IMR-90 (cell line): ENCODE data around the gene CEP78. TPM values are rescaled to one million over a fixed set of nuclear protein-coding genes. Genes with fewer than 3 reads are reported as not detected.

Experiments
- ATAC-seq: fragments of 200-7000 bp; cut with Tn5 transposase; 2 replicates; pipeline ENCODE4 v1.9.1; 2020; ENCODE audit warnings: low read depth, mild to moderate bottlenecking, moderate library complexity
- BruUV-seq: library from RNA; stranded (reverse); fragments of 400-500 nt; replicated peaks from 2 replicates; lab custom pipeline; 2021; lab: Mats Ljungman, UMichigan
- CTCF ChIA-PET: fragments of 300-600 bp; formaldehyde crosslinking; extraction: SDS; loops from one replicate; lab custom pipeline; 2021; ENCODE audit warnings: antibody characterized with exemption; lab: Yijun Ruan, JAX
- POLR2A ChIA-PET: fragments of 300-600 bp; sonication (Branson Sonifier 250); formaldehyde crosslinking; loops from one replicate; lab custom pipeline; 2022; ENCODE audit warnings: antibody characterized with exemption; ENCODE audit not compliant: unreplicated experiment; lab: Charles Lee
- DNase-seq: peaks from one replicate; pipeline ENCODE4 v3.0.0; 2013
- H2AFZ ChIP-seq: replicated peaks from 2 replicates; pipeline ENCODE3; 2013; ENCODE audit warnings: low read length, mild to moderate bottlenecking; ENCODE audit not compliant: poor library complexity
- H2AK5ac ChIP-seq: 2 replicates; pipeline ENCODE4 v1.6.1; 2013; ENCODE audit warnings: low read depth, low read length, inconsistent platforms
- H2AK9ac ChIP-seq: replicated peaks from 2 replicates; pipeline ENCODE3; 2013; ENCODE audit warnings: mild to moderate bottlenecking, low read depth, low read length, moderate library complexity; ENCODE audit not compliant: poor library complexity
- H2BK120ac ChIP-seq: 2 replicates; pipeline ENCODE4 v1.6.1; 2013; ENCODE audit warnings: low read depth, low read length, inconsistent platforms
- H2BK15ac ChIP-seq: 3 replicates; pipeline ENCODE4 v1.6.1; 2013; ENCODE audit warnings: low read depth, low read length, inconsistent platforms
- H2BK20ac ChIP-seq: 2 replicates; pipeline ENCODE4 v1.6.1; 2013; ENCODE audit warnings: low read depth, mild to moderate bottlenecking, inconsistent platforms, low read length, moderate library complexity
- H2BK5ac ChIP-seq: 2 replicates; pipeline ENCODE4 v1.6.1; 2013; ENCODE audit warnings: mild to moderate bottlenecking, low read depth, low read length, inconsistent platforms; ENCODE audit not compliant: poor library complexity, severe bottlenecking
- H3K14ac ChIP-seq: replicated peaks from 2 replicates; pipeline ENCODE4 v1.6.1; 2013; ENCODE audit warnings: low read depth, low read length, inconsistent platforms
- H3K18ac ChIP-seq: 2 replicates; pipeline ENCODE4 v1.6.1; 2013; ENCODE audit warnings: low read depth, low read length, control low read depth
- H3K23ac ChIP-seq: 2 replicates; pipeline ENCODE4 v1.6.1; 2013; ENCODE audit warnings: low read depth, low read length, inconsistent platforms
- H3K27ac ChIP-seq: 2 replicates; pipeline ENCODE4 v1.5.1; 2013; ENCODE audit warnings: mild to moderate bottlenecking, control low read depth, low read length; ENCODE audit not compliant: insufficient read depth
- H3K27me3 ChIP-seq: 2 replicates; pipeline ENCODE4 v1.6.1; 2013; ENCODE audit warnings: low read length; ENCODE audit not compliant: control insufficient read depth, insufficient read depth
- H3K36me3 ChIP-seq: 2 replicates; pipeline ENCODE4 v1.6.1; 2013; ENCODE audit warnings: low read length, mixed read lengths; ENCODE audit not compliant: control insufficient read depth, insufficient read depth
- H3K4ac ChIP-seq: 2 replicates; pipeline ENCODE4 v1.6.1; 2013; ENCODE audit warnings: low read depth, low read length, inconsistent platforms
- H3K4me1 ChIP-seq: 2 replicates; pipeline ENCODE4 v1.6.1; 2013; ENCODE audit warnings: low read length, mixed read lengths; ENCODE audit not compliant: control insufficient read depth, insufficient read depth
- H3K4me2 ChIP-seq: 2 replicates; pipeline ENCODE4 v1.6.1; 2013; ENCODE audit warnings: low read depth, mild to moderate bottlenecking, control low read depth, low read length, moderate library complexity
- H3K4me3 ChIP-seq: 2 replicates; pipeline ENCODE4 v1.5.1; 2013; ENCODE audit warnings: low read depth, mild to moderate bottlenecking, control low read depth, low read length, moderate library complexity; ENCODE audit not compliant: insufficient read depth
- H3K56ac ChIP-seq: 2 replicates; pipeline ENCODE4 v1.6.1; 2013; ENCODE audit warnings: low read length, inconsistent platforms; ENCODE audit not compliant: insufficient read depth; ENCODE audit errors: extremely low read depth
- H3K79me1 ChIP-seq, 2 experiments: 2 replicates each; pipeline ENCODE4 v1.6.1; 2013; ENCODE audit warnings: low read length in 2 of 2, inconsistent platforms in 1 of 2, low read depth in 1 of 2
- H3K9ac ChIP-seq: 2 replicates; pipeline ENCODE4 v1.6.1; 2013; ENCODE audit warnings: low read depth, low read length, control low read depth
- H3K9me1 ChIP-seq: 2 replicates; pipeline ENCODE4 v1.6.1; 2013; ENCODE audit warnings: low read length, inconsistent platforms; ENCODE audit not compliant: insufficient read depth
- H3K9me3 ChIP-seq: 2 replicates; pipeline ENCODE4 v1.6.1; 2013; ENCODE audit warnings: low read length; ENCODE audit not compliant: control insufficient read depth, insufficient read depth
- H4K20me1 ChIP-seq: 2 replicates; pipeline ENCODE4 v1.6.1; 2013; ENCODE audit warnings: low read length, inconsistent platforms; ENCODE audit not compliant: insufficient read depth
- H4K5ac ChIP-seq: 2 replicates; pipeline ENCODE4 v1.6.1; 2013; ENCODE audit warnings: mild to moderate bottlenecking, low read depth, low read length, control low read depth
- H4K8ac ChIP-seq, 2 experiments: 2 replicates each; pipeline ENCODE4 v1.6.1; 2013; ENCODE audit warnings: low read depth in 2 of 2, low read length in 2 of 2, control low read depth in 1 of 2, inconsistent platforms in 1 of 2
- H4K91ac ChIP-seq: 2 replicates; pipeline ENCODE4 v1.6.1; 2013; ENCODE audit warnings: low read depth, low read length, inconsistent platforms; ENCODE audit not compliant: insufficient read depth
- RAD21 ChIP-seq: IDR thresholded peaks from 2 replicates; pipeline ENCODE4 v1.6.1; 2012; ENCODE audit warnings: low read length, improper control_type of control experiment
- WGBS, 2 experiments: methylation state at CpG; one replicate each; pipeline versions ENCODE4 v1.1.5 to v1.1.7; 2013; ENCODE audit warnings: missing lambda C conversion rate in 2 of 2; ENCODE audit not compliant: insufficient read length in 1 of 2; ENCODE audit errors: extremely low coverage in 2 of 2; 5-methylcytosine and 5-hydroxymethylcytosine counted together
- dilution Hi-C: fragments of 300-500 bp; cut with HindIII; formaldehyde crosslinking; loops from one replicate; pipeline ENCODE4 v1.14.3; 2018; ENCODE audit warnings: low sequenced_read_pairs; ENCODE audit not compliant: unreplicated experiment
- in situ Hi-C: fragments of 300-500 bp; cut with MboI; formaldehyde crosslinking; loops from 3 replicates; pipeline ENCODE4 v1.14.3; 2019; ENCODE audit warnings: low sequenced_read_pairs, inconsistent platforms, mixed read lengths
- intact Hi-C: fragments of 100-400 bp; cut with micrococcal nuclease; formaldehyde crosslinking; loops from 2 replicates; pipeline ENCODE4 v1.10.0; 2022
- polyA plus RNA-seq, 3 experiments: library from polyadenylated mRNA; depleted of rRNA; stranded (reverse); fragments of >200 nt; gene quantifications; 2 replicates each; pipeline ENCODE4 v1.2.3, GENCODE V29; 2012; ENCODE audit warnings: low replicate concordance in 1 of 3
- total RNA-seq: library from RNA; depleted of rRNA; stranded (reverse); fragments of >200 nt; gene quantifications from 2 replicates; pipeline ENCODE4 v1.2.3, GENCODE V29; 2012

CEP78 gene
- total and polyA plus RNA-seq, 2 of the 4 experiments (the other 2 are of a cell fraction), result 9.2 to 18.3 TPM

- Histone ChIP-seq H2AK5ac (no peak overlapping the region), H3K14ac (no peak overlapping the region), H3K36me3 (peaks cover 3% of the 10 kb centered on the region; the same call in 1 of the 2 replicates), H3K9me3 (no peaks in the 10 kb centered on the region), H3K23ac (no peak overlapping the region), H3K9me1 (no peaks in the 10 kb centered on the region; the same call in 1 of the 2 replicates), H3K27me3 (no peaks in the 10 kb centered on the region), H2BK20ac (no peak overlapping the region), H4K8ac (no peak overlapping the region), H2BK15ac (no peak overlapping the region), H3K9ac (no peak overlapping the region), H3K18ac (no peak overlapping the region), H4K20me1 (no peaks in the 10 kb centered on the region), H3K4me1 (no peaks in the 10 kb centered on the region), H4K91ac (no peak overlapping the region), H3K27ac (no peak overlapping the region), H2AFZ (no peak overlapping the region), H2AK9ac (no peak overlapping the region), H3K79me1 (no peaks in the 10 kb centered on the region), H2BK5ac (no peak overlapping the region), H3K4me3 (no peak overlapping the region), H3K4me2 (no peak overlapping the region), H2BK120ac (no peak overlapping the region), H3K56ac (no peak overlapping the region), H3K4ac (no peak overlapping the region), H4K5ac (no peak overlapping the region)
- dilution Hi-C loops (no loop called here), in situ Hi-C loops (no loop called here), intact Hi-C loops (no loop called here)
- BruUV-seq, result no TSS peak
- CTCF ChIA-PET, result interaction anchor here (0.5 kb wide), 1 partner anchor 480 kb away, joined by 4 read pairs; no protein-coding TSS in a partner anchor
- WGBS, 2 experiments, result no CpG with 5 or more reads among the region's 1 CpG
- no peak for ATAC-seq
- POLR2A ChIA-PET, result no interaction called here
- no peak for DNase-seq
- no peak for TF ChIP-seq RAD21
Observed at GRCh38 chr9:78245401-78245800, 9.5 kb downstream of the CEP78 start.
